RPMI8226 (cell line): ENCODE measurements around the gene ITIH1.
A peak's percentile ranks its signal among the peaks of the same experiment; 100 is the strongest.

Source experiments
- DNase-seq: peaks from one replicate; pipeline ENCODE4 v3.0.0-alpha.2; 2015

Gene ITIH1

DNA sequence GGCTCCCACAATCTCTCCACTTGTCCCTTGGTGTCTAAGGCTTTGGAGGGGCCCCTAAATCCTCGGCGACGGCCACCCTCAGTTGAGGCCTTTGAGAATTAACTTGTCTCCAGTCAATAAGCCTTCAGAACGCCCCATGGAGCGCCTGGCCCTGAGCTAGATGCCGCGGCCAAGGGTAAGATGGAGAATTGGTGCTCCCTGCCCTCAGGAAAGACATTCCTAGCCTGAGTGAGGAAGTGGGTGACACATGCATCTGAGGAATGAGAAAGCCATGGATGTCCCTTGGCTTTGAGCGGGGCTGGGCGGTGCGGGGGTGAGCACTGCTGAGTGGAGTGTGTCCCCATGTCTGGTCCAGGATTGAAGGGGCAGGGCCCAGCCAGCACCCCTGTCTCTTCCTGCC, 39.8 kb downstream of the ITIH1 start:
- DNase-seq = no peak

DNA sequence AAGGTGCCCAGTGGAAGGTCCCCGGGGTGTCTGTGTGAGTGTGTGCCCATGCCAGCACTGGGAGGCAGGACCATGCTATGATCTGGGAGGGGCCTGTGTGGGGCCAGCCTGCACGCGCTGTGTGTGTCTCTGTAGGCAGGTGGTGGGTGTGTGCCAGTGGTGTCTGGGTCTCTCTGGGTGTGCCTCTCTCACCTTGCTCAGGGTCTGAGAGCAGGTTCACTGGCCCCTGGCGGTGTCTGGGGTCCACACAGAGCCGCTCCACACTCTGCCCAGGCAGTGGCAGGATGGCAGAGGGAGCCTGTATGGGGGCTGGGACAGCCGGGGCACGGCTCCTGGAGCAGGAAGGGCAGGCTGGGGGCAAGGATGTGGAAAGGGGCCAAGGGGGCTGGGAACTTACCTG, 40.5 kb downstream of the ITIH1 start:
- no peak for DNase-seq

DNA sequence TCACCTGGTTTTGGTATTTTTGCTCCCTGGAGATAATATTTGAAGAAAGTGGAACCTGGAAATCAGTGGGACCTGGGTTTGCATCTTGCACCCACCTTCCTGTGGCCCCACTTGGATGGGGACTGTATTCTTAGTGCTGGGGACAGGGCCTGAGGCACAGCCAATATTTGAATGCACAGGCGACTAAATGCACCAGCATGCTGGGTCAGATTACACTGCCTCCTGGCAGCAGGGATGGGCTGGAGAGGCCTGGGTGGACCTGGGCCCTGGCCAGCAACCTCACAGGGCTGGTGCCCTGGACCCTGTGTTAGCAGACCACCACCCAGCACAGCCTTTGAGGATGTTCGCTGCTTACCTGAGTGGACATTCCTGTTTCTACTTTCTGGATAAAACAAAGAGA, 42.5 kb downstream of the ITIH1 start:
- no peak for DNase-seq

DNA sequence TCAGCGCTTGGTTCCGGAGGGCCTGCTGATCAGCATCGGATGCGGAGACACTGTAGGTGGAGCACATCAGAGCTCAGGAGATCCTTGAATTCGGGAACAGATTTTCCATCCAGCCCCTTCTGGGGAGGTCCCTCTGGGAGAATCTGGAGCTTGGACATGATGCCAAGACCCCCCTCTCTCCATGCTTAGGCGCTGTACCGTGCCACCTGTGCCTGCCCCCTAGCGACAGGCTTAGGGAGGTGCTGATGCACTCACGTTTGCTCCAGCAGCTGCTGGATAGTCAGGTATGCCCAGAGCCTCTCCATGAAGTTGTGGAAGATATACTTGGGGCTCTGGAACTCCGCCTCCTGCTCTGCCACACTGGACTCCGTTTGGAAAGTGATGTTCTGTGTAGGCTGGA, 43.3 kb downstream of the ITIH1 start:
- peak; percentile 60 for DNase-seq

DNA sequence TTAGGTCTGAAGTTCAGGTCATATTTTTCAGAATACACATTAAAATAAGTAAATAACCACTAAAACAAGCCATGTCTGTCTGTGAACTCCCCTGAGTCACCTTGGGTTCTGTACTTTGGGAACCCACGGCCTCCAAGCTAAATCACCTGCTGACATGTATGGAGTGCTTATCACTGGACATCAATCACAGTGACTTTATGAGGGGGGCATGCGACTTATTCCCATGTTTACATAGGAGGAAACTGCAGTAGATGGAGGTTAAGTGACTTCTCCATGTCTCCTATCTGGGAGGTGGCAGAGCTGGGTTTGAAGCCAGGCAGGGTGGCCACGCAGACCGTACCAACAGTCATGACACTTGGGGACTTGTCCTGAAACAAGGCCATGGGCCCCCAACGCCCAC, 45.0 kb downstream of the ITIH1 start:
- DNase-seq = no peak

DNA sequence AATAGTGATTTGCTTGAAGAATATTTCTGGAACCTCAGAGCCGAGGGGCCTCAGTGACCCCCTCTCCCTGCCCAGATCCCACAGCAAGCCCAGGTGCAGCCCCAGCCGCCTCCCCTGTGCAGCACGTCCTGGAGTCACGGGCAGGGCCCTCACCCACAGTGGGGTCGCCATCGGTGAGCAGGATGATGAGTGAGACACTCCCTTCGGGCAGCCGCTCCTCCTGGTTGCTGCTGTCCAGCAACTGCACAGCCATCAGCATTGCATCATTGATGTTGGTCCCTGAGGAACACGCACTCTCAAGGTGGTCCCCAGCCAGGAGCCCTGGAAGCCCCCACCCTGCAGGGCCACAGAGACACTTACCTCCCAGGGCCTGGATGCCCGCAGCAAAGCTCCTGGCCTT, 46.6 kb downstream of the ITIH1 start:
- no peak for DNase-seq

- no peak for DNase-seq
Measured at GRCh38 chr3:52827441-52827840, 50.0 kb downstream of the ITIH1 start.

DNA sequence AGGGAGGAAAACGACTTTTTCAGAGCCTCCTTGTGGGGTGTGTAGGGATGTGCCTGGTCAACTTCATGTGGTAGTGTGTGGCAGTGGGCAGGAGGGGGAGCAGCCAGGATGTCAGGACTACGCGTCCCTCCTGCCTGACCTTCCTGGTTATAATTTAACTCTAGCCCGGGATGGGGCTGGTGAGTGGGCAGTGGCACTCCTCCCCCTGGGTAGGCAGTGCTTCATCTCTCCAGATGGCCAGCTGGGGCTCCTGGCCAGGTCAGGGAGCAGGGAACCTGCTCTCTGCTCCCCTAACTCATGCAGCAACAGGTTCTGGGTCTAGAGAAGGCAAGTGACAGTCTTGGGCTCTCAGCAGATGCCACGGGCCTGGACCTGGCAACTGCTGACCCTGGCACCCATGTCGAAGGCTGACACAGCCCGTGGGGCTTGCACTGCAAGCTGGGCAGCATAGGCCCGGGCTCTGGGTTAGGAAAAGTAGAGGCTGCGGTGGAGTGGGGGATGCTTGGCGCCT, 50.5 kb downstream of the ITIH1 start:
- no peak for DNase-seq

- DNase-seq = no peak
Measured at GRCh38 chr3:52829482-52829881, 52.1 kb downstream of the ITIH1 start.

GRCh38 chr3:52829906-52830463, 52.6 kb downstream of the ITIH1 start:
- DNase-seq = no peak

- no peak for DNase-seq
Measured at GRCh38 chr3:52830535-52831258, 53.3 kb downstream of the ITIH1 start, which contains the start of gene ITIH4. Gene ITIH4 (minus strand): TSS chr3:52830672. CDS start chr3:52830642, 30 bp downstream.

DNA sequence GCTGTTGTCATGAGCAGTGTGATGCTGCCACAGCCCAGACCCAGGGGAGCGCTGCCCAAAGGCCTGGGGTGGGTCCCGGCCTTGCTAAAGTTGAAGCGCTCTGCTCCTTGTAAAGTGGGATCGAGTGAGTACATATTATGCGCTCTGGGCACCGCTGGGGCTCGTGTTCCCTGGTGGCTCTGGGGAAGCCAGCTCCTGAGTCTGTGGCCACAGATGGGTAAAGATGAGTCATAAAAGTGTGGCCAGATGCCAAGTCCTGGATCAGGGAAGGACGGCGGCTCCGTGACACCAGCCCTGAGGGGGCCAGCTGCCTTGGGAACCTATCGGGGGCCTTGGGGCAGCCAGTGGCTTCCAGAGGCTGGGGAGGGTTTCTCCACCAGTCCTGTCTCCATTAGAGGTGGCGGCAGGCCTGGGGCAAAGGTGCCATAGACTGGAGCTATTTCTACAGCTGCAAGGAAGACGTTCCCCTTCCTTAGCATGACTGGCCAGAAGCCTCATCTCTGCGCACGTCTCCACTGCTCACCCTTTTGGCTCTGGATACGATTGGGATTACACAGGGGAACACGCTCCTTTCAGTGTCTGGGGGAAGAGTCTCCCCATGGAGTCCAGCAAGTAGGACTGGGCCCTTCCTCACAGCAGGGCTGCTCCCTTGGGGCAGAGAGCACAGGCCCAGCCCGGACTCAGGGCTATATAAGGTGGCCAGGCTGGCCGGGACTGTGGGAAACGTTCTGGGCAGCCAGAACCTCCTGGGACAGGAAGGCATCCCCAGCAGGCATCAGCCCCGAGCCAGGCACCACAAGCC, 54.3 kb downstream of the ITIH1 start:
- no peak for DNase-seq

- no peak for DNase-seq
Measured at GRCh38 chr3:52833202-52833601, 55.8 kb downstream of the ITIH1 start.

GRCh38 chr3:52834871-52835501, 57.6 kb downstream of the ITIH1 start, which contains the start of gene MUSTN1:
Gene MUSTN1 (minus strand): TSS chr3:52835019. CDS start chr3:52834948, 71 bp downstream.
- DNase-seq = no peak

- no peak for DNase-seq
Measured at GRCh38 chr3:52835766-52836470, 58.5 kb downstream of the ITIH1 start.

GRCh38 chr3:52836471-52836845, 59.1 kb downstream of the ITIH1 start:
- no peak for DNase-seq

- DNase-seq = no peak
Measured at GRCh38 chr3:52836986-52837385, 59.6 kb downstream of the ITIH1 start.

DNA sequence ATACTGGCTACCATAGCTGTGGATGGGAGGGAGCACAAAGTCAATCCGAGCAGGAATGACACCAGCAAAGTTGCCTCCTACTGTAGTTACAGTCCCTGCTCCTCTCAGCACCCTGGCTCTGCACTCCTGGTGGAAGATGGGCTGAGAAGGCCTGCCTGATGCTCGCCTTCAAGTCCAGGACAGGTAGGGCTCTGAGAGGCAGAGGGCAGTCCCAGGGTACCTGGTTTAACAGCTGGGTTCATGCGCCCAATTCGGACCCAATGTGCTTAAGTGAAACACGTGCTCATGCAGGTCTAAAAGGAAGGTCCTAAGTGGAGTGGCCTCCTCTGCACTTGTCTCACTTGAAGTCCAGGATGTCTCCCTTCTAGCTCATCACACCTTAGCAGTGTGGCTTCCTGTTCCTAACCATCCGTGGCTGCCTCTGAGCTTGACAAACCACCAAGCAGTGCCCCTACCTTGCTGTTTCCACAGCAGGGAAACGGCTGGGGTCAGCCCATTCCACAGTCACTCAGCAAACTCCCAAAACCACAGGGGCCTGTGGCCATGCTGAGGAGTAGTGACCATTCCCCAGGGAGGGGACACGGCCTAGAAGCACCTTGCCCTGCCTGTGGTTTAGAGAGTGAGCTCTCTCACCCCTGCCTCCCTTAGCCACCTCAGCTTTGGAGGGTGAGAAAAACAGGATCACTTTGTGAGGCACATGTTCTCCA, 61.3 kb downstream of the ITIH1 start:
- DNase-seq = no peak

DNA sequence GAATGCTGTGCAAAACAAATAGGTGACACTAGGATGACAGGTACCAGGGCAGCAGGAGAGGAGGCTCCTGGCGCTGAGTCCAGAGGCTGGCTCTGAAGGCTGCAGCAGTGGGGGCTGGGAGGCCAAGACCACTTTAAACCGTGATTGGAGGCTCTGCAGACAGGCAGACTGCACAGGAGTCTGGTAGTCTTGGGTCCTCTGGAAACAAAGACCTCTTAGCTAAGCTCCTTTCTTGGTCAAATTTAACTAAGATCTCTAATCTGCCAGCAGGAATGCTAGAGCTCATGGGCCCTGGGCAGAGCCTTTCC, 61.8 kb downstream of the ITIH1 start:
- DNase-seq = no peak

DNA sequence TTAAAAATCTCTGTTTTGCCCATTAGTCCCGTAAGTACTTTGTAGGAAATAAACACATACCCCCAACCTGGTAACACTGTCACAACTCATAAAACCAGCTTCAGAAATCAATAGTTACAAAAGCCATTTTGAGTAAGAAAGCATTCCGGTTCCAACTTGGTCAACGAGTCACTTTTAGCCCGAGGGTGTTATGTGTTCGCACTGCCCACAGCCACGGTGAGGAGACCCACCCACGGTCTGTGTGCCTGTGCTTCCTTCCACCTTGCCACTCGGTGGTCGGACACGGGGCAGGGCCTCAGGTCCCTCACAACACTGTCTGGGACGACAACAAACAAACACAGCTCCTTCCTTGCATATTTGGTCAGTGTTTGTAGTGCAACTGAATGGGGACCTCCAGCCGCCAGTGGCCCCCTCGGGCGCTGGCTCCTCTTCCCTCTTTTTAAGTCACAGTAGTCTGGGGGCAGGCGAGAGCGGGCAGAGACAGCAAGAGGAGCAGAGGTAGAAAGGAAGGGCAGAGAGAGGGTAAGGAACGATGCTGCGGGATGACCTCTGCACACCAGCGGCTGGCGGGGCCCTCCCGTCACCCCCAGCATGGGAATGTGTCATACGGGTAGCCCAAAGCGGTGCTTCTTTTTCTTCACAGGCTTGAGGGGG, 62.6 kb downstream of the ITIH1 start:
- DNase-seq = no peak

GRCh38 chr3:52841211-52841980, 64.0 kb downstream of the ITIH1 start:
- no peak for DNase-seq
